Loucy (cell line): ENCODE measurements around the gene EXOSC2.

Experiments
- H2AFZ ChIP-seq: fragments of 200-600 bp; sonication (generic); 2 replicates; pipeline ENCODE4 v1.6.0; 2016; ENCODE audit warnings: antibody characterized with exemption, mild to moderate bottlenecking, low read length, moderate library complexity
- H3F3A ChIP-seq: fragments of 200-600 bp; 2 replicates; pipeline ENCODE4 v1.6.0; 2016; ENCODE audit warnings: antibody characterized with exemption, low read depth, mild to moderate bottlenecking
- H3K27me3 ChIP-seq: fragments of 200-600 bp; sonication (generic); 2 replicates; pipeline ENCODE4 v1.6.1; 2014; ENCODE audit warnings: low read length, mild to moderate bottlenecking; ENCODE audit not compliant: insufficient read depth, poor library complexity, severe bottlenecking
- H3K36me3 ChIP-seq: fragments of 200-600 bp; sonication (generic); 2 replicates; pipeline ENCODE4 v1.6.1; 2016; ENCODE audit warnings: low read length; ENCODE audit not compliant: insufficient read depth
- H3K4me1 ChIP-seq: fragments of 200-600 bp; sonication (generic); 2 replicates; pipeline ENCODE4 v1.5.1; 2014; ENCODE audit warnings: low read length, mild to moderate bottlenecking; ENCODE audit not compliant: insufficient read depth, poor library complexity, severe bottlenecking
- H3K4me2 ChIP-seq: fragments of 200-600 bp; sonication (generic); 2 replicates; pipeline ENCODE4 v1.6.0; 2014; ENCODE audit warnings: antibody characterized with exemption, low read length, low read depth, mild to moderate bottlenecking; ENCODE audit not compliant: poor library complexity, severe bottlenecking
- H3K4me3 ChIP-seq: fragments of 200-600 bp; sonication (generic); 2 replicates; pipeline ENCODE4 v1.5.1; 2014; ENCODE audit warnings: low read length, mild to moderate bottlenecking, mixed read lengths; ENCODE audit not compliant: poor library complexity, severe bottlenecking
- H3K79me2 ChIP-seq: fragments of 200-600 bp; sonication (generic); 2 replicates; pipeline ENCODE4 v1.6.1; 2014; ENCODE audit warnings: low read length; ENCODE audit not compliant: insufficient read depth
- H3K9ac ChIP-seq: fragments of 200-600 bp; sonication (generic); 2 replicates; pipeline ENCODE4 v1.6.0; 2014; ENCODE audit warnings: mild to moderate bottlenecking, low read depth, low read length, moderate library complexity; ENCODE audit not compliant: poor library complexity, severe bottlenecking
- H3K9me2 ChIP-seq: fragments of 200-600 bp; sonication (generic); replicated peaks from 2 replicates; pipeline ENCODE4 v1.6.1; 2016; ENCODE audit warnings: low read depth, low read length, mixed read lengths
- H3K9me3 ChIP-seq: fragments of 200-600 bp; sonication (generic); 2 replicates; pipeline ENCODE4 v1.6.1; 2014; ENCODE audit warnings: mild to moderate bottlenecking, antibody characterized with exemption, low read length, low read depth; ENCODE audit not compliant: insufficient read depth
- H4K20me1 ChIP-seq: fragments of 200-600 bp; sonication (generic); 2 replicates; pipeline ENCODE4 v1.6.0; 2014; ENCODE audit warnings: antibody characterized with exemption, low read length, mild to moderate bottlenecking; ENCODE audit not compliant: insufficient read depth, poor library complexity, severe bottlenecking
- EZH2phosphoT487 ChIP-seq: fragments of 200-600 bp; IDR thresholded peaks from 2 replicates; pipeline ENCODE4 v1.6.1; 2018; ENCODE audit warnings: antibody characterized with exemption, mild to moderate bottlenecking, moderate library complexity, borderline replicate concordance
- TF ChIP-seq, protein P1 (sequence below): fragments of 200-600 bp; sonication (generic); conservative IDR thresholded peaks from 2 replicates; pipeline ENCODE4 v1.5.1; 2014; ENCODE audit warnings: mild to moderate bottlenecking, antibody characterized with exemption, low read length

EXOSC2 gene

DNA sequence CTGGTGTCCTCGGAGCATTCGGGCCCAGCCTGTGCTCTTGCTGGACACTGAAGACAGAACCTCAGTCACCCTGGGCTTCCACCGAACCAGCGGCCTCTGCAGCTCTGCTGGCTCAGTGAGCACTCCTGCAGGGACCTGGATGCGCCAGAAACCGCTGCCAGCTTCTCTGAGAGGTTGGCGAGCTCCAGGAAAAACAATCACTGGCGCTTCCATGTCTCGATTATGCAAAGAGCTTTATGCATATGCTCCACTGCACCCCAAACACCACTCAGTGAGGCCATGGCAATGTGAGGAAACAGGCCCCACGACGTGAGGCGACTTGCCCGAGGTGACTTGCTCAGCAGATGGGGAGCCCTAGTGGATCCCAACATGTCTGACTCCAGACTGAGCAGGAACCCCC, 18.2 kb upstream of the EXOSC2 start:
- Histone ChIP-seq H3K27me3 (no peaks in the 10 kb centered on the region), H3K9ac (no peak overlapping the region), H3F3A (no peaks in the 10 kb centered on the region), H3K9me3 (no peaks in the 10 kb centered on the region), H3K4me3 (no peak overlapping the region), H3K4me1 (peaks cover under 1% of the 10 kb centered on the region), H4K20me1 (no peaks in the 10 kb centered on the region), H3K4me2 (no peak overlapping the region), H2AFZ (no peak overlapping the region), H3K9me2 (no peaks in the 10 kb centered on the region), H3K36me3 (no peaks in the 10 kb centered on the region), H3K79me2 (no peaks in the 10 kb centered on the region)
- TF ChIP-seq, protein P1, sequence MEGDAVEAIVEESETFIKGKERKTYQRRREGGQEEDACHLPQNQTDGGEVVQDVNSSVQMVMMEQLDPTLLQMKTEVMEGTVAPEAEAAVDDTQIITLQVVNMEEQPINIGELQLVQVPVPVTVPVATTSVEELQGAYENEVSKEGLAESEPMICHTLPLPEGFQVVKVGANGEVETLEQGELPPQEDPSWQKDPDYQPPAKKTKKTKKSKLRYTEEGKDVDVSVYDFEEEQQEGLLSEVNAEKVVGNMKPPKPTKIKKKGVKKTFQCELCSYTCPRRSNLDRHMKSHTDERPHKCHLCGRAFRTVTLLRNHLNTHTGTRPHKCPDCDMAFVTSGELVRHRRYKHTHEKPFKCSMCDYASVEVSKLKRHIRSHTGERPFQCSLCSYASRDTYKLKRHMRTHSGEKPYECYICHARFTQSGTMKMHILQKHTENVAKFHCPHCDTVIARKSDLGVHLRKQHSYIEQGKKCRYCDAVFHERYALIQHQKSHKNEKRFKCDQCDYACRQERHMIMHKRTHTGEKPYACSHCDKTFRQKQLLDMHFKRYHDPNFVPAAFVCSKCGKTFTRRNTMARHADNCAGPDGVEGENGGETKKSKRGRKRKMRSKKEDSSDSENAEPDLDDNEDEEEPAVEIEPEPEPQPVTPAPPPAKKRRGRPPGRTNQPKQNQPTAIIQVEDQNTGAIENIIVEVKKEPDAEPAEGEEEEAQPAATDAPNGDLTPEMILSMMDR: no peak
- no peak for TF ChIP-seq EZH2phosphoT487

DNA sequence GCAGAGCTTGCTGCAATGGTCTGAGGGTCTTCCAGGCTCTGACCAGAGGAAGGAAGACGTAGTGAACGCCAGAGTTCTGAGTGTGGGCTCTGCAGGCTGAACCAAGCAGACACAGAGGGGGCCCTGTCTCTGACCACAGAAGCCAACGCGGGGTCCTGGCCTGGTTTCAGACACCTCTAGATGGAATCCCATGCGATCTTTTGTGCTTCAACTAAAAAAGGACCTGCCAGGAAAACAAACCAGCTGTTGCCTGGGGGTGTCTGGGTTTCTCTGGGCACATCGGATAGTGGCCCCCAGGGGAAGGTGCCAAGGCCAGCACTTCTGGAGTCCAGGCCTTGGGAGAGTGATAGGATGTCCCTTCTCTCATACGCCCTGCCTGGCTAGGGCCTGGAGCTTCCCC, 16.3 kb upstream of the EXOSC2 start:
- Histone ChIP-seq H3K9me3 (no peaks in the 10 kb centered on the region), H3K27me3 (no peaks in the 10 kb centered on the region), H3K9ac (no peak overlapping the region), H3K4me1 (peaks cover 2% of the 10 kb centered on the region), H3K36me3 (no peaks in the 10 kb centered on the region), H3K9me2 (no peaks in the 10 kb centered on the region), H4K20me1 (no peaks in the 10 kb centered on the region), H3K4me3 (no peak overlapping the region), H2AFZ (no peak overlapping the region), H3F3A (no peaks in the 10 kb centered on the region), H3K4me2 (no peak overlapping the region), H3K79me2 (no peaks in the 10 kb centered on the region)
- TF ChIP-seq, protein P1: no peak
- no peak for TF ChIP-seq EZH2phosphoT487

DNA sequence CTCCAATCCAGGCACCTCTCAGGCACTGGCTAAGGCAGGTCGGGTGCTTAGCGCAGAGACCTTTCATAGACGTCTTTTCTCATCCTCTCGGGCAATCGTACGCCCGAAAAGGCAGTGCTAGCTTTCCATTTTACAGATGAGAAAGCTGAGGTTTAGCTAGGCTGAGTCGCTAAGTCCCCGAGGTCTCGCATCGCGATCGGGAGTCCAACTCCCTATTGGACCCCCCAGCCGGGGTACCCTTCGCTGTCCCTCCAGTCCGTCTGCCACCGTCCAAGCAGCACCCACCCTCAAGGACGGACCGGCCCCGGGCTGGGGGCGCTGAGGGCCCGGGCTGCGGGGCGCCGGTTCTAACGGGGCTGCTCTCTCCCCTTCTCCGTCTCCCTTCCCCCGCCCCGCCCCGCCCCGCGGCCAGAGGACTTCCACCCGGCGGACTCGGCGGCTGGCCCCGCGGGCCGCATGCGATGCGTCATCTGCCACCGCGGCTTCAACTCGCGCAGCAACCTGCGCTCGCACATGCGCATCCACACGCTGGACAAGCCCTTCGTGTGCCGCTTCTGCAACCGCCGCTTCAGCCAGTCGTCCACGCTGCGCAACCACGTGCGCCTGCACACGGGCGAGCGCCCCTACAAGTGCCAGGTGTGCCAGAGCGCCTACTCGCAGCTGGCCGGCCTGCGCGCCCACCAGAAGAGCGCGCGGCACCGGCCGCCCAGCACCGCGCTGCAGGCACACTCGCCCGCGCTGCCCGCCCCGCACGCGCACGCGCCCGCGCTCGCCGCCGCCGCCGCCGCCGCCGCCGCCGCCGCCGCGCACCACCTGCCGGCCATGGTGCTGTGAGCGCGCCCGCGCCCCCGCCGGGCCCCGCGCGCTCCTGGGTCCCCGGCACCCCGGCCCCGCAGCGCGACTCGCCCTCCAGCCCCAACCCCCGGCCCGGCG, 12.5 kb upstream of the EXOSC2 start:
- no peaks in the 10 kb centered on the region for H4K20me1 ChIP-seq
- no peaks in the 10 kb centered on the region for H3K9me2 ChIP-seq
- TF ChIP-seq, protein P1: no peak
- TF ChIP-seq EZH2phosphoT487: no peak
- peak overlapping the region; percentile 85 for H3K4me2 ChIP-seq
- peak overlapping the region; percentile 56 for H3K9ac ChIP-seq
- H3K4me3 ChIP-seq: peak overlapping the region; percentile 72
- H3F3A ChIP-seq: no peaks in the 10 kb centered on the region
- H3K79me2 ChIP-seq: no peaks in the 10 kb centered on the region
- H2AFZ ChIP-seq: peak overlapping the region; percentile 73; the same call in 1 of the 2 replicates
- no peaks in the 10 kb centered on the region for H3K9me3 ChIP-seq
- H3K27me3 ChIP-seq: no peaks in the 10 kb centered on the region
- H3K4me1 ChIP-seq: peaks cover 4% of the 10 kb centered on the region
- H3K36me3 ChIP-seq: no peaks in the 10 kb centered on the region
